SK-N-SH (cell line): Measurements from ENCODE around the gene SAA1. TPM values are rescaled to one million over a fixed set of nuclear protein-coding genes. Genes with fewer than 3 reads are reported as not detected.

Source experiments
- CTCF ChIA-PET: fragments of 300-600, 350-600 bp; formaldehyde crosslinking; extraction: SDS; loops from one replicate; lab custom pipeline; 2021; lab: Yijun Ruan, JAX
- POLR2A ChIA-PET: fragments of 350-600 bp; sonication (Branson Sonifier 250); formaldehyde crosslinking; extraction: SDS; loops from one replicate; lab custom pipeline; 2020; ENCODE audit warnings: antibody characterized with exemption, inconsistent platforms; lab: Yijun Ruan, JAX
- DNase-seq: peaks from one replicate; pipeline ENCODE4 v3.0.0; 2012
- H2AFZ ChIP-seq: fragments of 200-600 bp; sonication (generic); 2 replicates; pipeline ENCODE4 v1.8.1; 2016; ENCODE audit warnings: antibody characterized with exemption, mild to moderate bottlenecking, low read depth
- H3F3A ChIP-seq: fragments of 200-600 bp; sonication (generic); replicated peaks from 2 replicates; pipeline ENCODE3; 2016; ENCODE audit warnings: antibody characterized with exemption, mild to moderate bottlenecking; ENCODE audit not compliant: insufficient read depth
- H3K27ac ChIP-seq, 2 experiments: fragments of 200-500 bp in 1 of 2; fragments of 200-600 bp in 1 of 2; sonication (Bioruptor generic) in 1 of 2; sonication (generic), shearing (Covaris generic) in 1 of 2; 2 replicates each; pipeline versions ENCODE4 v1.5.1 to v1.6.1; 2014 to 2016; ENCODE audit warnings: low read depth in 2 of 2, inconsistent platforms in 1 of 2, low read length in 1 of 2, mild to moderate bottlenecking in 1 of 2, mixed read lengths in 1 of 2
- H3K27me3 ChIP-seq: fragments of 200-600 bp; sonication (generic), shearing (Covaris generic); 2 replicates; pipeline ENCODE4 v1.6.1; 2016; ENCODE audit warnings: mixed run types; ENCODE audit not compliant: insufficient read depth
- H3K36me3 ChIP-seq, 2 experiments: fragments of 200-500 bp in 1 of 2; fragments of 200-600 bp in 1 of 2; sonication (Bioruptor generic) in 1 of 2; sonication (generic) in 1 of 2; replicated peaks in 1 of 2; 2 replicates each; pipeline versions ENCODE3 to v1.5.1; 2014 to 2016; ENCODE audit warnings: low read length in 1 of 2, mild to moderate bottlenecking in 1 of 2; ENCODE audit not compliant: insufficient read depth in 2 of 2, control insufficient read depth in 1 of 2
- H3K4me1 ChIP-seq, 2 experiments: fragments of 200-500 bp in 1 of 2; fragments of 200-600 bp in 1 of 2; sonication (Bioruptor generic) in 1 of 2; sonication (generic), shearing (Covaris generic) in 1 of 2; 2 replicates each; pipeline versions ENCODE4 v1.5.1 to v1.6.1; 2014 to 2016; ENCODE audit warnings: low read depth in 1 of 2, low read length in 1 of 2, mixed run types in 1 of 2; ENCODE audit not compliant: insufficient read depth in 2 of 2, control insufficient read depth in 1 of 2
- H3K4me2 ChIP-seq: fragments of 200-600 bp; sonication (generic), shearing (Covaris generic); 2 replicates; pipeline ENCODE4 v1.6.1; 2017; ENCODE audit warnings: mixed run types
- H3K4me3 ChIP-seq, 2 experiments: fragments of 200-500 bp in 1 of 2; fragments of 200-600 bp in 1 of 2; sonication (Bioruptor generic) in 1 of 2; sonication (generic), shearing (Covaris generic) in 1 of 2; 2 replicates each; pipeline versions ENCODE4 v1.5.1 to v1.8.1; 2014 to 2016; ENCODE audit warnings: low read depth in 2 of 2, inconsistent platforms in 1 of 2, low read length in 1 of 2, mild to moderate bottlenecking in 1 of 2, mixed read lengths in 1 of 2, moderate library complexity in 1 of 2
- H3K79me2 ChIP-seq: fragments of 200-600 bp; sonication (generic); 2 replicates; pipeline ENCODE4 v1.8.1; 2017; ENCODE audit warnings: mild to moderate bottlenecking; ENCODE audit not compliant: insufficient read depth
- H3K9ac ChIP-seq: fragments of 200-600 bp; sonication (generic); 2 replicates; pipeline ENCODE4 v1.6.1; 2017; ENCODE audit warnings: mixed run types
- H3K9me2 ChIP-seq: fragments of 200-600 bp; sonication (generic); 2 replicates; pipeline ENCODE4 v1.6.1; 2017; ENCODE audit warnings: mixed run types
- H3K9me3 ChIP-seq: fragments of 200-600 bp; sonication (generic); 2 replicates; pipeline ENCODE4 v1.6.1; 2017; ENCODE audit warnings: mixed run types, mild to moderate bottlenecking, moderate library complexity
- H4K20me1 ChIP-seq: fragments of 200-600 bp; sonication (generic); 2 replicates; pipeline ENCODE4 v1.6.1; 2017; ENCODE audit warnings: mild to moderate bottlenecking, mixed run types; ENCODE audit not compliant: insufficient read depth
- ELF1 ChIP-seq: IDR thresholded peaks from 2 replicates; pipeline ENCODE4 v1.4.0; 2012
- EP300 ChIP-seq, 2 experiments: IDR thresholded peaks; 2 replicates each; pipeline versions ENCODE4 v1.4.0 to v1.6.1; 2012; ENCODE audit warnings: borderline replicate concordance in 1 of 2, low read depth in 1 of 2, low read length in 1 of 2
- EZH2phosphoT487 ChIP-seq: fragments of 200-600 bp; sonication (generic); IDR thresholded peaks from 2 replicates; pipeline ENCODE4 v1.6.1; 2017; ENCODE audit warnings: low read depth, mixed run types, mild to moderate bottlenecking, antibody characterized with exemption, moderate library complexity, borderline replicate concordance
- FOSL2 ChIP-seq: IDR thresholded peaks from 2 replicates; pipeline ENCODE4 v1.4.0; 2012; ENCODE audit warnings: low read depth, mild to moderate bottlenecking, moderate library complexity, borderline replicate concordance
- GATA2 ChIP-seq: sonication (generic); formaldehyde crosslinking; IDR thresholded peaks from 2 replicates; pipeline ENCODE4 v1.5.0; 2020; ENCODE audit warnings: mild to moderate bottlenecking, missing genetic modification reagents
- MEF2A ChIP-seq: IDR thresholded peaks from 2 replicates; pipeline ENCODE4 v1.4.0; 2012; ENCODE audit warnings: low read depth, borderline replicate concordance
- MXI1 ChIP-seq: IDR thresholded peaks from 2 replicates; pipeline ENCODE4 v1.6.1; 2012; ENCODE audit warnings: mild to moderate bottlenecking, low read depth, low read length, improper control_type of control experiment
- NFIC ChIP-seq: IDR thresholded peaks from 2 replicates; pipeline ENCODE4 v1.4.0; 2012; ENCODE audit warnings: borderline replicate concordance
- NRF1 ChIP-seq: IDR thresholded peaks from 2 replicates; pipeline ENCODE4 v1.6.1; 2012; ENCODE audit warnings: low read depth, mild to moderate bottlenecking, low read length
- POLR2AphosphoS5 ChIP-seq: IDR thresholded peaks from 2 replicates; pipeline ENCODE4 v1.6.1; 2012; ENCODE audit warnings: low read depth, low read length
- RAD21 ChIP-seq: IDR thresholded peaks from 2 replicates; pipeline ENCODE4 v1.6.1; 2012; ENCODE audit warnings: mild to moderate bottlenecking, low read length
- RFX5 ChIP-seq: IDR thresholded peaks from 2 replicates; pipeline ENCODE4 v1.6.1; 2012; ENCODE audit warnings: mild to moderate bottlenecking, improper control_type of control experiment, low read length
- RXRA ChIP-seq: IDR thresholded peaks from 2 replicates; pipeline ENCODE4 v1.4.0; 2012; ENCODE audit warnings: low read depth, mild to moderate bottlenecking, borderline replicate concordance
- SMC3 ChIP-seq: IDR thresholded peaks from 2 replicates; pipeline ENCODE4 v1.6.1; 2012; ENCODE audit warnings: low read depth, low read length, improper control_type of control experiment
- YY1 ChIP-seq: IDR thresholded peaks from 2 replicates; pipeline ENCODE4 v1.4.0; 2012; ENCODE audit warnings: low read depth, mild to moderate bottlenecking
- WGBS: methylation state at CpG from one replicate; pipeline ENCODE4 v1.1.6; 2017; ENCODE audit warnings: low lambda C conversion rate; 5-methylcytosine and 5-hydroxymethylcytosine counted together
- polyA plus RNA-seq, 3 experiments: library from polyadenylated mRNA; depleted of rRNA; stranded (reverse); fragments of >200 nt; gene quantifications; 2 replicates each; pipeline ENCODE4 v1.2.3, GENCODE V29; 2012
- TF ChIP-seq, protein P1 (sequence below): IDR thresholded peaks from 2 replicates; pipeline ENCODE4 v1.4.0; 2012; ENCODE audit warnings: low read depth, borderline replicate concordance
- TF ChIP-seq, protein P2 (sequence below): IDR thresholded peaks from 2 replicates; pipeline ENCODE4 v1.6.1; 2012; ENCODE audit warnings: mild to moderate bottlenecking, low read depth, low read length, moderate library complexity
- TF ChIP-seq, protein P3 (sequence below): IDR thresholded peaks from 2 replicates; pipeline ENCODE4 v1.4.0; 2012; ENCODE audit warnings: low read depth
- TF ChIP-seq, protein P4 (sequence below): fragments of 200-600 bp; sonication (generic); IDR thresholded peaks from 2 replicates; pipeline ENCODE4 v1.6.1; 2017; ENCODE audit warnings: antibody characterized with exemption, mild to moderate bottlenecking, moderate library complexity

The SAA1 gene
- polyA plus RNA-seq, 1 of the 3 experiments (the other 2 are of a cell fraction), result not detected

DNA sequence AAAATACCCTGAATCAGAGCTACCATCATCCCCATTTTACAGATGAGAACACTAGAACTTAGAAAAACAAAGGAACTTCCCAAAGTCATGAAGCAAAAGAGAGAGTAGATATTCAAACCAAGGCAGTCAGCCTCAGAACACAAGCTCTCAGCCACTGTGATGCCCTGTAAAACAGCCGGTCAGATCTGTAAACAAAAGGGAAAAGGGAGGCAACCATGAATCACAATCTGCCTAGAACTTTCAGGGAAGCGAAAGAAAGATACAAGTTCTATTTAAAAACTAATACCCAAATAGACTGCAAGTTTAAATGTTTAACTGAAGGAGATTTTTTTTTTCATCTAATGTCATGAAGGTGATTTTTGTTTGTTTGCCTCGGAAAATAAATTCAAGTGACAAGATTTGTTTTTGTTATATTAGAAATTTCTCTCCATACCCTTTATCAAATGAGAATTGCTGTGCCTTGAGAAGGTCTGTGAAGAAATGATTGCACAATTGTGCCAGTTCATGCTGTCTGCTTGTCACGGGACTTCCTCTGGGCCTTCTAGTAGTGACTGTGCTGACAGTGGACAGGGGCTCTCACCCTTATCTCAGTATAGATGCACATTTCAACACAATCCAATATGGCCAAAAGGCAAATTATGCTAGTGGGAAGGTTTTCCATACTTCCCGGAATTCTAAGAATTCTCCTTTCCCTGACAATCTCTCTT is 11.7 kb downstream of the SAA1 start:
- Histone ChIP-seq H3K9me3 (no peaks in the 10 kb centered on the region), H3K4me1 (no peaks in the 10 kb centered on the region), H3K27ac (no peak overlapping the region), H3K4me3 (no peak overlapping the region), H3K4me2 (no peak overlapping the region), H3K27me3 (no peaks in the 10 kb centered on the region), H3K9ac (no peak overlapping the region), H3K36me3 (peaks cover 24 to 31% of the 10 kb centered on the region in 2 experiments), H3F3A (peaks cover 4% of the 10 kb centered on the region), H4K20me1 (no peaks in the 10 kb centered on the region), H3K79me2 (no peaks in the 10 kb centered on the region), H3K9me2 (no peaks in the 10 kb centered on the region), H2AFZ (no peak overlapping the region)
- WGBS, result 94% methylated on average over 5 of the region's 5 CpGs
- DNase-seq, result no peak
- POLR2A ChIA-PET, result no interaction called here
- TF ChIP-seq RFX5, result no peak
- TF ChIP-seq, protein P1, sequence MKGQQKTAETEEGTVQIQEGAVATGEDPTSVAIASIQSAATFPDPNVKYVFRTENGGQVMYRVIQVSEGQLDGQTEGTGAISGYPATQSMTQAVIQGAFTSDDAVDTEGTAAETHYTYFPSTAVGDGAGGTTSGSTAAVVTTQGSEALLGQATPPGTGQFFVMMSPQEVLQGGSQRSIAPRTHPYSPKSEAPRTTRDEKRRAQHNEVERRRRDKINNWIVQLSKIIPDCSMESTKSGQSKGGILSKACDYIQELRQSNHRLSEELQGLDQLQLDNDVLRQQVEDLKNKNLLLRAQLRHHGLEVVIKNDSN, result no peak
- no peak for TF ChIP-seq EZH2phosphoT487
- TF ChIP-seq EP300 (IDR thresholded peaks at IDR 0.05; ENCODE audit: borderline replicate concordance in 1 of 2, low read depth in 1 of 2, low read length in 1 of 2), result no peak
- CTCF ChIA-PET, result interaction anchor here (1.1 to 1.2 kb wide), 2 partner anchors 162 kb away, joined by 3 read pairs; no protein-coding TSS in a partner anchor

DNA sequence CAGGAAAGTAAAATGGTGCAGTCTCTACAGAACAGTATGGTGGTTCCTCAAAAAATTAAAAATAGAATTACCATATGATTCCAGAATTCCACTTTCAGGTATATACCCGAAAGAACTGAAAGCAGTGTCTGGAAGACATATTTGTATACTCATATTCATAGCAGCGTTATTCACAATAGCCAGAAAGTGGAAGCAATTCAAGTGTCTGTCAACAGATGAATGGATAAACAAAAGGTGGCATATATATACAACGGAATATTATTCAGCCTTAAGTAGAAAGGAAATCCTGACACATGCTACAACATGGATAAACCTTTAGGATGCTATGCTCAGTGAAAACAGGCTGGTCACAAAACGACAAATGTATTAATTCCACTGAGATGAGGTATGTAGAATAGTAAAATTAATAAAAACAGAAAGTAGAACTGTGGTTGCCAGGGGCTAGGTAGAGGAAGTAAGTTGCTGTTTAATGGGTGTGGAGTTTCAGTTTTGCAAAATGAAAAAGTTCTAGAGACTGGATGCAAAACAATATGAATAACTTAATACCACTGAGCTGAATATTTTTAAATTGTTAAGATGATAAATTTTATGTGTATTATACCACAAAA is 14.5 kb downstream of the SAA1 start:
- H3K27ac ChIP-seq, result no peak overlapping the region
- H2AFZ ChIP-seq, result no peak overlapping the region
- POLR2A ChIA-PET, result no interaction called here
- no peak for DNase-seq
- CTCF ChIA-PET, result no interaction called here
- peaks cover 46 to 55% of the 10 kb centered on the region in 2 experiments for H3K36me3 ChIP-seq
- H3K9me3 ChIP-seq, result no peaks in the 10 kb centered on the region
- H3K4me3 ChIP-seq, result no peak overlapping the region
- no peak overlapping the region for H3K4me2 ChIP-seq
- no peak overlapping the region for H3K9ac ChIP-seq
- WGBS, result 93% methylated on average over 4 of the region's 4 CpGs
- no peaks in the 10 kb centered on the region for H3K4me1 ChIP-seq
- H3K27me3 ChIP-seq, result no peaks in the 10 kb centered on the region
- peaks cover 7% of the 10 kb centered on the region for H3F3A ChIP-seq
- H3K9me2 ChIP-seq, result no peaks in the 10 kb centered on the region
- no peaks in the 10 kb centered on the region for H3K79me2 ChIP-seq
- H4K20me1 ChIP-seq, result no peaks in the 10 kb centered on the region
- TF ChIP-seq, protein P2, sequence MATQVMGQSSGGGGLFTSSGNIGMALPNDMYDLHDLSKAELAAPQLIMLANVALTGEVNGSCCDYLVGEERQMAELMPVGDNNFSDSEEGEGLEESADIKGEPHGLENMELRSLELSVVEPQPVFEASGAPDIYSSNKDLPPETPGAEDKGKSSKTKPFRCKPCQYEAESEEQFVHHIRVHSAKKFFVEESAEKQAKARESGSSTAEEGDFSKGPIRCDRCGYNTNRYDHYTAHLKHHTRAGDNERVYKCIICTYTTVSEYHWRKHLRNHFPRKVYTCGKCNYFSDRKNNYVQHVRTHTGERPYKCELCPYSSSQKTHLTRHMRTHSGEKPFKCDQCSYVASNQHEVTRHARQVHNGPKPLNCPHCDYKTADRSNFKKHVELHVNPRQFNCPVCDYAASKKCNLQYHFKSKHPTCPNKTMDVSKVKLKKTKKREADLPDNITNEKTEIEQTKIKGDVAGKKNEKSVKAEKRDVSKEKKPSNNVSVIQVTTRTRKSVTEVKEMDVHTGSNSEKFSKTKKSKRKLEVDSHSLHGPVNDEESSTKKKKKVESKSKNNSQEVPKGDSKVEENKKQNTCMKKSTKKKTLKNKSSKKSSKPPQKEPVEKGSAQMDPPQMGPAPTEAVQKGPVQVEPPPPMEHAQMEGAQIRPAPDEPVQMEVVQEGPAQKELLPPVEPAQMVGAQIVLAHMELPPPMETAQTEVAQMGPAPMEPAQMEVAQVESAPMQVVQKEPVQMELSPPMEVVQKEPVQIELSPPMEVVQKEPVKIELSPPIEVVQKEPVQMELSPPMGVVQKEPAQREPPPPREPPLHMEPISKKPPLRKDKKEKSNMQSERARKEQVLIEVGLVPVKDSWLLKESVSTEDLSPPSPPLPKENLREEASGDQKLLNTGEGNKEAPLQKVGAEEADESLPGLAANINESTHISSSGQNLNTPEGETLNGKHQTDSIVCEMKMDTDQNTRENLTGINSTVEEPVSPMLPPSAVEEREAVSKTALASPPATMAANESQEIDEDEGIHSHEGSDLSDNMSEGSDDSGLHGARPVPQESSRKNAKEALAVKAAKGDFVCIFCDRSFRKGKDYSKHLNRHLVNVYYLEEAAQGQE, result no peak
- TF ChIP-seq, protein P1, result no peak
- TF ChIP-seq FOSL2 (no peak), EZH2phosphoT487 (no peak), GATA2 (no peak), NFIC (no peak), NRF1 (no peak), YY1 (no peak), RXRA (no peak), SMC3 (no peak), RFX5 (no peak), MEF2A (no peak), POLR2AphosphoS5 (no peak), RAD21 (no peak), MXI1 (no peak), ELF1 (no peak)
- TF ChIP-seq, protein P3, sequence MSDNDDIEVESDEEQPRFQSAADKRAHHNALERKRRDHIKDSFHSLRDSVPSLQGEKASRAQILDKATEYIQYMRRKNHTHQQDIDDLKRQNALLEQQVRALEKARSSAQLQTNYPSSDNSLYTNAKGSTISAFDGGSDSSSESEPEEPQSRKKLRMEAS, result no peak
- TF ChIP-seq, protein P4, sequence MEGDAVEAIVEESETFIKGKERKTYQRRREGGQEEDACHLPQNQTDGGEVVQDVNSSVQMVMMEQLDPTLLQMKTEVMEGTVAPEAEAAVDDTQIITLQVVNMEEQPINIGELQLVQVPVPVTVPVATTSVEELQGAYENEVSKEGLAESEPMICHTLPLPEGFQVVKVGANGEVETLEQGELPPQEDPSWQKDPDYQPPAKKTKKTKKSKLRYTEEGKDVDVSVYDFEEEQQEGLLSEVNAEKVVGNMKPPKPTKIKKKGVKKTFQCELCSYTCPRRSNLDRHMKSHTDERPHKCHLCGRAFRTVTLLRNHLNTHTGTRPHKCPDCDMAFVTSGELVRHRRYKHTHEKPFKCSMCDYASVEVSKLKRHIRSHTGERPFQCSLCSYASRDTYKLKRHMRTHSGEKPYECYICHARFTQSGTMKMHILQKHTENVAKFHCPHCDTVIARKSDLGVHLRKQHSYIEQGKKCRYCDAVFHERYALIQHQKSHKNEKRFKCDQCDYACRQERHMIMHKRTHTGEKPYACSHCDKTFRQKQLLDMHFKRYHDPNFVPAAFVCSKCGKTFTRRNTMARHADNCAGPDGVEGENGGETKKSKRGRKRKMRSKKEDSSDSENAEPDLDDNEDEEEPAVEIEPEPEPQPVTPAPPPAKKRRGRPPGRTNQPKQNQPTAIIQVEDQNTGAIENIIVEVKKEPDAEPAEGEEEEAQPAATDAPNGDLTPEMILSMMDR, result no peak
